SU-DHL-6 (cell line): Measurements from ENCODE around the gene MFNG.

Source experiments
- CTCF ChIP-seq: fragments of 200-600 bp; sonication (generic); IDR thresholded peaks from one replicate; pipeline ENCODE4 v1.5.1; 2017; ENCODE audit warnings: antibody characterized with exemption, mild to moderate bottlenecking, low read length, moderate library complexity; ENCODE audit not compliant: insufficient read depth, poor library complexity, severe bottlenecking
- EZH2phosphoT487 ChIP-seq: fragments of 200-600 bp; sonication (generic), shearing (Covaris generic); conservative IDR thresholded peaks from 2 replicates; pipeline ENCODE4 v1.6.1; 2018; ENCODE audit warnings: mild to moderate bottlenecking, antibody characterized with exemption, low read length, moderate library complexity, mixed read lengths

DNA sequence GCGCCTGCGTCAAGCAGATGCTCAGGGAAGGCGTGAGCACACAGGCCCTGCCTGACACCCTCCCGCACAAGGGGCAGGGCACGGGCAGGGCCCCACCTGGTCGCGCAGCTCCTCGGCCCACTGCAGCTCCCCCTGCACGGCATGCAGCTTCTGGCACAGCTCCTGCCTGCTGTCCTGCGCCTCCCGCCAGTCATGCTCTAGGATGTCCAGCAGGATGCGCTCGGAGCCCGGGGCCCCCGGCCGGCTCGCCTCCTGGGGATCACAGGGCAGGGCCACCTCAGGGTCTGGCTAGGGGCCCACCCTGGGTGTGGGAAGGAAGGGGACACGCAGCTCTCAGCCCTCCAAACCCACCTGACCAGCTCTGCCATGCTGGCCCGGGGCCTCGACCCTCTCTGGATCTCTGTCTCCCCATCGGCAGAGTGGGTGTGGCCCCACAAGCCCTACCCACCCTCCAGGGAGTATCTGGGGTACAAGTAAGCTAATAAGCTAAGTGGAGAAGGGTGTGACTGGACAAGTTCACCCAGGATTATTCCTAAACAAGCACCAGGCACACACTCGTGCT, 22.3 kb upstream of the MFNG start:
- TF ChIP-seq CTCF (no peak), EZH2phosphoT487 (no peak)
